ENCODE measurements around the gene PCSK6.

Gene PCSK6

GRCh38 chr15:101326462-101327146, 162.9 kb downstream of the PCSK6 start:
- DNase-seq (ENCODE audit: low read depth), result no peak

- no peak for DNase-seq (ENCODE audit: low read depth)
Observed at GRCh38 chr15:101326026-101326315, 163.5 kb downstream of the PCSK6 start.

GRCh38 chr15:101325263-101326025, 164.1 kb downstream of the PCSK6 start:
- DNase-seq (ENCODE audit: low read depth), result no peak

GRCh38 chr15:101324524-101325177, 164.9 kb downstream of the PCSK6 start:
- no peak for DNase-seq (ENCODE audit: low read depth)

GRCh38 chr15:101323793-101324523, 165.5 kb downstream of the PCSK6 start:
- DNase-seq (ENCODE audit: low read depth), result no peak

GRCh38 chr15:101322854-101323477, 166.5 kb downstream of the PCSK6 start:
- DNase-seq (ENCODE audit: low read depth), result no peak

GRCh38 chr15:101322016-101322695, 167.4 kb downstream of the PCSK6 start:
- DNase-seq (ENCODE audit: low read depth), result no peak

- DNase-seq (ENCODE audit: low read depth), result peak; percentile 42
Observed at GRCh38 chr15:101320501-101321052, 168.9 kb downstream of the PCSK6 start.

GRCh38 chr15:101318839-101319238, 170.7 kb downstream of the PCSK6 start:
- DNase-seq (ENCODE audit: low read depth), result no peak

- no peak for DNase-seq (ENCODE audit: low read depth)
Observed at GRCh38 chr15:101318147-101318819, 171.2 kb downstream of the PCSK6 start.

- DNase-seq (ENCODE audit: low read depth), result no peak
Observed at GRCh38 chr15:101317336-101317872, 172.1 kb downstream of the PCSK6 start.

- no peak for DNase-seq (ENCODE audit: low read depth)
Observed at GRCh38 chr15:101316529-101316928, 173.0 kb downstream of the PCSK6 start.

- DNase-seq (ENCODE audit: low read depth), result no peak
Observed at GRCh38 chr15:101315736-101316135, 173.8 kb downstream of the PCSK6 start.

GRCh38 chr15:101314336-101315125, 175.0 kb downstream of the PCSK6 start:
- DNase-seq (ENCODE audit: low read depth), result no peak

- no peak for DNase-seq (ENCODE audit: low read depth)
Observed at GRCh38 chr15:101313041-101313761, 176.3 kb downstream of the PCSK6 start.

- DNase-seq (ENCODE audit: low read depth), result no peak
Observed at GRCh38 chr15:101310508-101310907, 179.0 kb downstream of the PCSK6 start.

GRCh38 chr15:101310161-101310480, 179.4 kb downstream of the PCSK6 start:
- DNase-seq (ENCODE audit: low read depth), result no peak

- no peak for DNase-seq (ENCODE audit: low read depth)
Observed at GRCh38 chr15:101309436-101310160, 179.9 kb downstream of the PCSK6 start.
